NCI-H510A treated with DMSO at 0.1 percent for 48 hours (cell line): ENCODE measurements around the gene ZP1.
A peak's percentile ranks its signal among the peaks of the same experiment; 100 is the strongest.
"Not testable (repeated sequence)": the region's sequence is repeated elsewhere in the genome, so short reads cannot be mapped to it uniquely, and the experiment has no call there.

Experiments
- DNase-seq: peaks from one replicate; lab custom pipeline; 2025; lab: John Stamatoyannopoulos, UW

ZP1 gene

GRCh38 chr11:60878245-60879101 lies 11.1 kb downstream of the ZP1 start:
- DNase-seq, result no peak

GRCh38 chr11:60879104-60879503 lies 11.8 kb downstream of the ZP1 start:
- no peak for DNase-seq

GRCh38 chr11:60879971-60880588 lies 12.7 kb downstream of the ZP1 start:
- no peak for DNase-seq

DNA sequence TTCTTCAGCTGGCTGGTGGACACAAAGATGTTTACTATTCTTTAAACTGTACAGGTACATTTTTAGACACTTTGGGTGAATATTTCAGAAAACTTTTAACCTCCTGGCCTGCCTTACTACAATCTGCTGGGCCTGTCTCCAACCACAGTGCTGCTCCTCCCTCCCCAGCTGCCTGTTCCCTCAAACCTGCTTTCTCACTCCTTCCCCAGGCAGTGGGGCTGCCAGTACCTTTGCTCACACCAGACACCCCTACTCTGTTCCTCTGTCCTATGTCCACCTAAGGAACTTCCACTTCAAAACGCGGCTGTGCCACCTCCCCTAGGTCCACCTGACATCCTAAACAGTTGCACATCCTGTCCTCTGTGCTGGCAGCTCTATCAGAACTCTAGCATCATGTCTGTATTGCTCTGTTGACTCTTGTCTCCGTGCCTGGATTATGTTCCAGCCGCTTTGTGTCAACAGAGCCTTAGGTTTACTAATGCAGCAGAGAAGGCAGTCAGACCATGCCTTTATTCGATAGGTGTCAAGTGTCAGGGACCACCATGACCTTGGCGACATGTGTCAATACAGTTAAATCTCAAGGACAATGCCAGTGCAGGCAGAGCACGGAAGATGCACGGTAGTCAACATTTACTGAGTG lies 13.4 kb downstream of the ZP1 start:
- DNase-seq, result peak; percentile 94

GRCh38 chr11:60887556-60887955 lies 20.2 kb downstream of the ZP1 start:
- peak; percentile 81 for DNase-seq

DNA sequence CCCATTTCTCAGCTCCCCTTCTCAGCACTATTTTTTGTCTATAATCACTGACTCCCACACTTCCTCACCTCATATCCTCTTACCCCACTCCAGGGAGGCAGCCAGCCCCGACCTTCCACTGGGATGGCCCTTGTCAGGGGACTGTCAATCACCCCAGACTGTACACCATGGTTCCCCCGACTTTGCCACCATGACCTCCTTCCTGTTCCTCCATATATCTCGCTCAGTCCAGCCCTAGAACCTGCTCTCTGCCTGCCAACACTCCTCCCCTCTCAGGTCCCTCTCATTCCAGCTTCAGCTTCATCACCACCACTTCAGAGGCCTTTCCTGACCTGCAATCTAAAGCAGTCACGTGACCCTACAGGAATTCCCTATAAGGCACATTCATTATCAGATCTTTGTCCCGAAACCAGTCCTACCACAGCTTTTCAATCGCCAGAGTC lies 22.5 kb downstream of the ZP1 start:
- DNase-seq, result no peak

GRCh38 chr11:60890696-60891095 lies 23.4 kb downstream of the ZP1 start:
- no peak for DNase-seq

- DNase-seq, result no peak
Measured at GRCh38 chr11:60891103-60891741, 23.9 kb downstream of the ZP1 start.

GRCh38 chr11:60895687-60896086 lies 28.3 kb downstream of the ZP1 start:
- no peak for DNase-seq

DNA sequence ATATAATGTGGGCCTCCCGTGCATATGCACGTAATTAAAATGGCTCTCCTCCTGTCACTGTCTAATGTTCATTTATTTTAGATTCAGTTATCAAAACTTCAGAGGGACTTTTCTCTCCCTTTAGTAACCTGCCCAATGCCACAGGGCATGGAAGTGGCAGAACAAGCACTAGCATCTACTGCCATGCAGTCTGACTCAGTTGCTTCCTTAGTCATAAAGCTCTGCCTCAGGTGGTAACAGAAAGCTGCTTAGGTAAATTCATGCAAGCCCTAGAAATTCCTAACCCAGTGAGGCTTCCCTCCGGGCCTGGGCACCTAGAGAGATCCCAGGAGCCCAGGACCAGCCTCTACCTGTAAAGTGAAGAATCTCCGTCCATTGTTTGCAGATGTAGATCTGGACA lies 30.2 kb downstream of the ZP1 start:
- no peak for DNase-seq

- peak; percentile 59 for DNase-seq
Measured at GRCh38 chr11:60899046-60899936, 31.9 kb downstream of the ZP1 start.

DNA sequence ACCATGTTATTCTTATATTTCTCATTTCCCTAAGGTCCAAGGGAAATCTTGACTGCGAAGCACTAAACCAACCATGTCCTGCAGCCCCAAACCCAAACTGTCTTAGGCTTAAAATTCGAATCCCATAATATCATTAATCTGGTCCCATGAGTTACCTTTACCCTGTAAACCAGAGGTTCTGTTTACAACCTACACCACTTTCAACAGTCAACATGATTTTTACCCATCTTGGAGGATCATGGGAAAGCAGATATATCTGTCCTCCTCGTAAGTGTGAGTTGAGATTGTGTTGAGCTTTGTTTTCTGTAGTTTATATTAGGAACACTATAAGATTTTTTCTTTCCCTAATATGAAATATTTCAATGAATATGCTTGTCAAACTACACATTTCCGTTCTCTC lies 32.6 kb downstream of the ZP1 start:
- DNase-seq, result no peak

DNA sequence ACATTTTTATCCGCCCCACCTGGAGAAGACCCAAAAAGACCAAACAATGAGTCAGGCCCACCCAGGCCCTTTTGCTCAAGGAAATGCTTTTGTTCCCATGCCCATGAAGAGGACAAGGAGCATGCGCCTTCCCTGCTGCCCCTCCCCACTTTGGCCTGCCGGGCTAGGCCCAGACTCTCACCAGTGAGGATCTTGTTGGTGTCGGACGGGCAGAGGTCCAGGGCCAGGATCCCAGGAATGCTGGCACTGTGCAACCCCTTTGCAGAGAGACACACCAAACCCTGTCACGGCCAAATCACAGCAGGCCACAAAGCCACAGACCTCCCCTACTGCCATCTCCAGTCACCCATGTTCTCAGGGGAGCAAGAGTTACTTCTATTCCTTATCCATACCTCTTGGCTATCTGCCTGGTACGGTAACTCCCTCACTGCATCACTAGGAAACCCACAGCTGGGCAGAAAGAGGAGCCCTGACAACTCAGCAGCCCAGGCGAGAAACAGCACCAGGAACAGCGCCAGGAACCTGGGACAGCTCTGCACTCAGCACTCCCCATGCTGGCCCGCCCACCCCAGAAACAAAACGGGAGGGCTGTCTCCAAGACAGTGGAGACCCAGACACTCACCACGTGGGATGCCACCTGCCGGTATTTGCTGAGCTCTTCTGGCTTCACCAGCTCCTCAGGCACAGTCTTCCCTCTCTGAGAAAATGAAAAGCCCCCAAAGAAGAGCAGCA lies 33.5 kb downstream of the ZP1 start:
- DNase-seq, result no peak

DNA sequence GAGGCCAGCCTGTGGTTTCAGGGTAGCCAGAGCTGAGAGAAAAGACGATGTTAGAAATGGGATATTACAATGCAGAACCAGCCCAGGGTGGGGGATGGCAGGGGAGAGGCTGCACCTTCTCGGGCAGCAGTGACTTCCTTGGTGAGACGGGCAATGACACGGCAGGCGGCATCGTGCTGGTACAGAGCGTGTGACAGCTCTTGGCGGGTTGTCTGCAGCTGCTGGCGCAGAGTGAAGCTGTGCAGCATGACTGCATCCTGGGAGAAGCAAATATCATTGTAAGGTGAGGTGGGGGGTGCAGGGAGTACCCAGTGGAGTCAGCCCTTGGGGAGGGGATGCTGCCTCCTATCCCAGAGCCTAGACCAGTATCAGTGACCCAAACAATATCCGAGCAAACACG lies 35.3 kb downstream of the ZP1 start:
- no peak for DNase-seq

GRCh38 chr11:60905047-60905446 lies 37.7 kb downstream of the ZP1 start:
- DNase-seq, result no peak

GRCh38 chr11:60905551-60906113 lies 38.3 kb downstream of the ZP1 start:
- DNase-seq, result no peak

DNA sequence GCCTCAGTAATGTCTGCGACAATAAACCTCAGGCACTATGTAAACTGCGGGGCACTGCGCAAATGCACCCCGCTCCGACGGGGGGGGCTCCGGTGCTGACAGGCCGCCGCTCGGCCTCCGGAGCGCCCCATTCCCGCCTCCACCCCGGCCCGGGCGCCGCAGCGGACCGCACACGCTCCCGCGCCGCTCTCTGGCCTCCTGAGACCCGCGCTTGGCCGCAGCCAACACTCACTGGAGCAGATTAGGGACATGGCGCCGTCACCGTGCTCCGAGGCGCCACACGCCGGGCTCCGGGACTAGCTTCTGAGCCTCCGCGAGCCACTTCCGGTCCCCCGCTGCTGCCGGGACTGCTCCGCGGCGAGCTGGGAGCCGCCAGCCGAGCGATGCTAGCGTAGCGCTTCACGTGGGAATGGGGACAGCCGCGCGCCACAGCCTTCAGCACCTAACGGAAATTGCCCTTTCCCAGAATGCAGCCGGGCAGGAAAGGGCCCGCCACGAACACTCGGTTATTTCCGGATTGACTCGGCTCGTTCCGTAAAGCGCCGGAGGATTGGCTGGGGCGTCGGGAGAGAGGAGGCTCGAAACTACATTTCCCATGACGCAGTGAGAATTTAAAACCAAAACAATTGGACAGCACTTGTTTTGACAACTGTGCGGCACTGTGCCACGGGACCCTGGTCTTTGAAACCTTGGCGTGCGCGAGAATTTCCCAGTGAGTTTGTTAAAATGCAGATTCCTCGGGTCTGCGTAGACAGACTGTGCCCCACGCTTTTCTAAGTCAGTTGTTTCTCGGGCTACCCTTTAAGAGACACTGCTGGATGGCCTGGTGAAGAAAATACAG lies 39.0 kb downstream of the ZP1 start, which contains the start of gene PRPF19:
Gene PRPF19, minus strand, starts transcription at position 454 of the 841 bp plus-strand sequence. Its CDS starts 203 bp downstream, at position 251.
- DNase-seq, result peak; percentile 97

- DNase-seq, result no peak
Measured at GRCh38 chr11:60908803-60909202, 41.5 kb downstream of the ZP1 start.

DNA sequence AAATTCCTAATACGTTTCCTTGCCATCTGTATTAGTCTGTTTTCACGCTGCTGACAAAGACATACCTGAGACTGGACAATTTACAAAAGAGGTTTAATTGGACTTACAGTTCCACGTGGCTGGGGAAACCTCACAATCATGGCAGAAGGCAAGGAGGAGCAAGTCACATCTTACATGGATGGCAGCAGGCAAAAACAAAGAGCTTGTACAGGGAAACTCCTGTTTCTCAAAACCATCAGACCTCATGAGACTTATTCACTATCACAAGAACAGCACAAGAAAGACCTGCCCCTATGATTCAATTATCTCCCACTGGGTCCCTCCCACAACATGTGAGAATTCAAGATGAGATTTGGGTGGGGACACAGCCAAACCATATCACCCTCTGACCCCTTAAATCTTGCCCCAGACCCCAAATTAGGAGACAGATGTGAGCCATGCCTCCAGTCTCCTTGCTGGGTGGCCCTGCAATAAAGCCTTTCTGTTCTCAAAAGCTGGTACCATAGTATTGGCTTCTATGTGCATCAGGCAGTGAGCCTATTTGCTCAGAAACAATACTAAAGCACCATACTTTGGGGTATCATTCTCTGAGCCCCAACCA lies 42.4 kb downstream of the ZP1 start:
- not testable (repeated sequence) for DNase-seq
